ENCODE results near the gene FFAR4.

Gene FFAR4

DNA sequence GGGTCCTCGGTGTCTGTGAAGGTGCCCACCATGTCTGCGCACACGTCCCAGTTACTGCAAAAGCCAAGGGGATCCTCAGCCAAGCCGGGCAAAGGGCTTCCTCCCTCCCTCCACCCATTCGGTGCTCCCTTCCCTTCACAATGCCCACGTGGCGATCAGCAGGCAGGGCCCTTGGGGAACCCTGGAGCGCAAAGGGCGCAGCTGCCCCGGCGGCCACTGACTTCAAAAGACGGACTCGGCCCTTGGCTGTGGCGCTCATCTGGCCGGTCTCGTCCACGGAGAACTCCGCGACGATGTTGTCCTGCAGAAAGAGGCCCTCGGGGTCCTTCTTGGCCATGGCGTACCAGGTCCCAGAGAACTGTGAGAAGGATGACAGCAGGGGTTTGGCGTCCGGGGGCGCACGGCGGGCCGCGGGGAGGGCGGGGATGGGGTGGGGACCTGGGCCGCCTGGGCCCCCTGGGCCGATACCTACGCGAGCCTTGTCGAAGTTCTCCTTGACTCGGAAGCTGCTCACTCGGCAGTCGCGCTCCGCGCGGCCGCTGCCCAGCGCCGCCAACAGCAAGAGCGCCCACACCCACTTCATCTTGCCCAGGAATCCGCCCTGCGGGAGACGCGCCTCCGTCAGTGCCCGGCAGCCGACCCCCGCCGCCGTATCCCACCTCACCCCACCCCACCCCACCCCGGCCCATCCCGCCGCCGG, 34.1 kb downstream of the FFAR4 start:
- DNase-seq (ENCODE audit: low read depth), result no peak

DNA sequence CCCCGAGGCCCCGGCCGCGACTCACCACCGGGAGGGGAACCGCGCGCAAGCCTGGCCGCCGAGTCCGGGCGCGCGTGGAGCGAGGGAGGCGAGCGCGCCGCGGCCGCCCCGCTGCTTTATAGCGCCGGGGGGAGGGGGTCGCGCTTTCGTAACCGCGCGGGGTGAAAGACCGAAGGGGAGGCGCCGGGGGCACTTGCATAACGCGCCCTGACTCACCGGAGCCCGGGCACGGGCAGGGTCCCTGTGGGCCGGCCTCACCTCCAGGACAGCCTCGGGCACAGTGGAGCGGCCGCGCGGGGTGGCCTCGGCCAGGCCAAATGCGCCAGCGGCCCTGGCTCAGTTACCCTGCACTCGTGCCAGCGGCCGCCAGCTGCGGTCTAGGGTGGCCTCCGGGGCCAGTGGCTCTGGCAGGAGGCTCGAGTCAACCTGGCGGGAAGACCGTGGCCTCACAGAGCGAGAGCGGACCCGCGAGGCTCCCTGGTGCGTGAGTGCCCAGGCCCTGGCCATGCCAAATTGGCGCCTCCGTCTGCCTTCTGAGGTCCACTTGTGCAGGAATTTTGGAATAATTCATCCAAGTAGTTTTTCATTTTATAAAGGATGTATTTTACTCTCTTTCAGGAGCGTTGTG, 34.8 kb downstream of the FFAR4 start, which contains the start of gene RBP4:
RBP4 (minus strand) TSS at position 90 of the 628 bp plus-strand sequence. CDS start 207 bp downstream, outside the sequence.
- DNase-seq (ENCODE audit: low read depth), result no peak

DNA sequence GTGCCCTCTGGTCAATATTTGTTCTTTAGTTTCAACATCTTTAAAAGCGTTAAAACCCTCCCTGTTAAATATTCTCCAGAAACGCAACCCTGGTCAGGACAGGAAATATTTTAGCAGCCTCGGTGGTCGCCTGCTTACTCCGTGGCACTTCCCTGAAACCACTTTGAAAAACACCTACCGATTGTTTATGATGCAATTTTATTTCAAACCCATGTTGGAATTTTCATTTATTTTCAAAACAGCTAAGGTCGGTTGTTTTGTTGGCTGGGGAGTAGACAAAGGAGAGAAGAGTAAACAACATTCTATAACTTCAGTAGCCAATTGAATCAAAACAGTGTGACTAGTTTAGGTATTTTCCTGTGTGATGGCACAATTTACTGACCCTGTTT, 35.3 kb downstream of the FFAR4 start:
- DNase-seq (ENCODE audit: low read depth), result no peak

DNA sequence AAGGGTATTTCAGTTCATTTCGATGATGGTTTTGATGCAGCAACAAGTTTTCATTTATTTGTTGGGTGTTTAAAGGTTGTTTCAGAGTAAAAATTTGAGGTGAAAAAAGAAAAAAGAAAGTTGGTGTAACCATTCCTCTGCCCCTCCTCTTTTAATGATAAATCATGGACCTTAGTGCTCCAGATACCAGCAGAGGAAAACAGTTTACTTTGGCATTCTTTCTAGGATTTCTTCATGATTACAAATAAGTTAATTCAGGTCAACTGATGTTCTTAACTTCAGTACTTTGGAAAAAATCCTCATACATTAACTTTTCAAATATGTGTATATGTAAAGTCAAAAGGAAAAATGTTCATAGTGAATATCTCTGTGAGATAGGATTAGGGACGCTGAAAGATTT, 36.6 kb downstream of the FFAR4 start:
- no peak for DNase-seq (ENCODE audit: low read depth)

DNA sequence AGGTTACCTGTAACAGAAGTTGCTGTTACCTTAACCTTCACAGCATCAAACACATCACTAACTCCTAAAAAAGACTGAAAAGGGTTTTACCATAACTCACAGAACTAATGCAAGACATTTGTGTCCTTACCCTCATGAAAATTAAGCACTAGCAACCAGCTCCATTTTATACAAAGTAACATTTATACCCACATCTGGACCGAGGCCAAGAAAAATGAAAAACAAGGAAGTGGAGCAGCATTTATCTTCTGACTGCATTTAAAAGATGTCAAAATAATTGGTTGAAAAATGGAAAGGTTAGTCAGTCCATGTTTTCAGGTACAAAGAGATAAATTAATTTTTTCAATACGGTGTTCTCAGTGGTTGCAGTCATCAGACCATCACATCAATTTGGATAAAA, 37.7 kb downstream of the FFAR4 start:
- DNase-seq (ENCODE audit: low read depth), result no peak

DNA sequence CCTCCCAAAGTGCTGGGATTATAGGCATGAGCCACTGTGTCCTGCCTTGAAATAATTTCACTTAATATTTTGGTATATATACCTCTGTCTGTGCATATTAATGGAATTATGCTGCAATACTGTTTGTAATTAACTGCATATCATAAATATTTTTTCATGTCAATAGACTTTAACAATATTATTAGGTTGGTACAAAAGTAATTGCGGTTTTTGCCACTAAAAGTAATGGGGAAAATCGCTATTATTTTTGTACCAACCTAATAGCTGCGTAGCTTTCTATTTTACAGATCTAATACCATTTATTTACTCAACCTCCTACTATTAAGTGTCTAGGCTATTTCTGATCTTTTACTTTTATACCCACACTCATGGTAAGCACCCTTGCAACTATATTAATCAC, 42.0 kb downstream of the FFAR4 start:
- no peak for DNase-seq (ENCODE audit: low read depth)

DNA sequence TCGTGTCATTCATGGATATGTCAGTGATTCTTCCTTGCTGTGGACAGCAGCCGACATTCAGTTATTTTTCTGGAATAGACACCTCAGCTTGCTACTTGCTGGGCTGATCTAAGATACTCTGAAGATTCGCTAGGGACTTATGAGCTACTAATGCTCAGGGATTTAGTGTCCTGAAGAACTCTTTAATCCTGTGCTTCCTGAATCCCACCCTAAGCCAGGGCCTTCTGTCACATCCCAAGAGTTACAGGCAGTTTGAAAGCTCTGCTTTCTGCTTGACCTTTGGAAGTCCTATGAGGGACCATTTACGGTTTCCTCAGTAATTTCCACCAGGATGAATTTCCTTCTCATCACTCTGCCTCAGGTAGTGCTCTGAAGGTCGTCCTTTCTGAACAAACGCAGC, 45.8 kb downstream of the FFAR4 start, which contains the start of gene PDE6C:
PDE6C (plus strand) TSS at position 227 of the 400 bp plus-strand sequence. CDS start 189 bp downstream, outside the sequence.
- DNase-seq (ENCODE audit: low read depth), result no peak

DNA sequence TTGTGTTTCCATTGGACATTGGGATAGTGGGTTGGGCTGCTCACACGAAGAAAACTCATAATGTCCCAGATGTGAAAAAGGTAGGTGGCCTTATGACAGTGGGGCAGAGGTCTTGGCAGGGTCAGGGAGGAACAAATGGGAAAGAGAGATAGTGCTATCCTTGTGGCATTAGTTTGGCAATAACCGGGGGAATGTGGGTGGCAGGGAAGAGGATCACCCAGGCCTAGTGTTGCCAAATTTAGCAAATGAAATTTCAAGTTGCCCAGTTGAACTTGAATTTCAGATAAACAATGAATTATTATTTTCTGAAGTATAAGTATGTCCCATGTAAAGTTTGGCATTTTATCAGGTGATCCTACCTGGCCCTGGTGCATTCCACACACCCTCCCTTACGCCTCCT, 46.7 kb downstream of the FFAR4 start:
- DNase-seq (ENCODE audit: low read depth), result no peak

DNA sequence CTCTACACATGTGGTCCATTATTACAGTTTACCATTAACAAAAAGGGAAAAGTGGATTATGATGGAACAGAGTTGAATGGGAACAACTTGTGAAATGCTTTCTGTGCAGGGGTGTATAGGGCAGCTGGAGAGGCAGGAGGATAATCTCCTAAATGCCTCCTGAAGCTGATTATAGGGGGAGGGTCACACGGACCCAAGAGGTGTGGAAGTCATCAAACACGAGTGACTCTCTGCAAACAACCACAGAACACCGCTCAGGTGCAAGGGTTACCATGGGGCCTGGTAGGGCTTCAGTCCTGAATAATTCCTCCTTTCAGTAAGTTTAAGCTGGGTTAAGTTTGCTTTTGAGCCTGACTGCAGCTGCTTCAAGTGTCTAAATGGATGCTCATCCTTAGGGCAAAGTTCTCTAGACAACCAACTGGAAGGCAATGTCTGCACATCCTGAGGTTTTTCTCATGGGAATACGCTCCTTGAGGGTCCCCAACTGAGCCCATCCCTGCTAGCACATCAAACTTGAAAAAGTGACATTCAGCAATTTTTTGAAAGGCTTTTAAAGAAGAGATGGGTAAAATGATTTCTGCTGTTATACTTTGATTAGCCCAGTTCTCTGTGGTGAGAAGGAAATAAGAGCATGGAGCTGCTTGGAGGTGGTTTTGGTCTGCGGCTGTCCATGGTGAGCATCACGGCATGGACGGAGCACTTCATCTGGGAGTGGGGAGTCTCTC, 47.8 kb downstream of the FFAR4 start:
- no peak for DNase-seq (ENCODE audit: low read depth)

DNA sequence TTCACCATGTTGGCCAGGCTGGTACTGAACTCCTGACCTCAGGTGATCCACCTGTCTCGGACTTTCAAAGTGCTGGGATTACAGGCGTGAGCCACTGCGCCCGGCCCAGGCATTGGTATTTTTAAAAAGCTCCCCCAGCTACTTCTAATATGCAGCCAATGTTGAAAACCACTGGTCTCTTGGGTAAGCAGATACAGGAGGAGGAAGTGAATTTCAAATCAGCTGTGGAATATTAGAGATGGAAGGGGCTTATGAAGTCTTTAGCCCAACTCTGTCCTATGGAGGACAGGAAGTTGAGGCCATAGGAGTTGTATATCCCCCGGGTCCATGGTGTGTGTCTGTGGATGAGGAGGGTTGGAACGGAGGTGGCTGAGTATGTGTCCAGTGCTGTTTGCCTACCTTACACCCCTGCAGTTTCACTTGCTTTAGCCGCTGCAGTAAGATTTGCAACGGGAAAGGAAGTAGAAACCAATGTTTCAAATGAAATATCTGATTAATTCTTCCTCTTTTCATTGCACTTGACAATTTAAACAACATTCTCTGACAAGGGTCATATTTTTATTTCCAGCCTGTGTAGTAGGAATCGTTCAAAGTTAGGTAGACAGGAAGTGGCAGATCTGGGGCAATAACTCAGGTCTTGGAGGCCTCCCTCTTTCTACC, 49.2 kb downstream of the FFAR4 start:
- DNase-seq (ENCODE audit: low read depth), result no peak

DNA sequence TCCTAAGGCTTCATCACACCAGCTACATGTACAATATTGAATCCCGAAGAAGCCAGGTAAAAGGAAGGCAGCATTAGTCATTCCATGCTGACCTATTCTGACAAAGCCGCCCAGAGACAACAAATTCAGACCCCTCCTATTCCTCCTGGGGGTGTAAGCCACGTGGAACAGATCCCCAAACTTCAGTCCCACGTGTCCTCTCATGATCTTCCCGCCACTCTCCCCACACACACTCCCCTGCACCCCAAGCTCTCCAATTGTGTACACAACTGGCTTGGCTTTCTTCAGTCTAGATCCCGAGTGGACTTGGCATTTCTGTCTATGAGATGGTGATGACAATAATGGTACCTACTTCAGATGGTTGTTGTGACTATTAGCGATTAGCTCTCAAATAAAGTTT, 54.5 kb downstream of the FFAR4 start:
- no peak for DNase-seq (ENCODE audit: low read depth)

DNA sequence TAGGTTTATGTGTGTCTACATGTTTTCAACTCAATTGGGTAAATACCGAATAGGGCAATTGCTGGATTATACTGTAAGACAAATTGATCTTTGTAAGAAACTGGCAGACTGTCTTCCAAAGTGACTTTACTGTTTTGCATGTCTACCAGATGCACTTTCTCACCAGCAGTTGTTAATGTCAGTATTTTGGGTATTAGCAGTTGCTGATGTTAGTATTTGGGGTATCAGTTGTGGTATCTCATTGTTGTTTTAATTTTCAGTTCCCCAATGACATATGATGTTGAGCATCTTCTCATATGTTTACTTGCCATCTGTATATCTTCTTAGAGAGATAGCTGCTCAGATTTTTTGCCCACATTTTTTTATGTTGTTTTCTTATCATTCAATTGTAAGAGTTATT, 56.5 kb downstream of the FFAR4 start:
- DNase-seq (ENCODE audit: low read depth), result no peak

DNA sequence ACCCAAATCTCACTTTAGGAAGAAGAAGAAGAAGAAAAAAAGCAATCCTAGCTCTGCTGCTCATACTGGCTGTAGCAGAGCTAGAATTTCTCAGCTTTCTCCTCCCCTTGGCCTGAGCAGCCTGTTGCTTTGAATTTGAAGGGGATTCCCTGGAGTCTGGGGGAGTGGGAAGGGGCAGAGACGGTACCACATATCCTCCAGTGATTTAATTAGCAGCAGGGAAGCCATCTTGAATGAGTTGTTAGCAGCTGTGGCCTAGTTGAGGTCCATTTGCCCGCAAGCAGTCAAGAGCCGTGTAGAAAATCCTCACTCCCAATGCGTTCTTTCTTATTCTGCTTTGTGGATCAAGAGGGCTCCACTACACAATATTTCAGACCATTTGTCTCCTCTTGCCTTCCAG, 62.4 kb downstream of the FFAR4 start:
- no peak for DNase-seq (ENCODE audit: low read depth)

DNA sequence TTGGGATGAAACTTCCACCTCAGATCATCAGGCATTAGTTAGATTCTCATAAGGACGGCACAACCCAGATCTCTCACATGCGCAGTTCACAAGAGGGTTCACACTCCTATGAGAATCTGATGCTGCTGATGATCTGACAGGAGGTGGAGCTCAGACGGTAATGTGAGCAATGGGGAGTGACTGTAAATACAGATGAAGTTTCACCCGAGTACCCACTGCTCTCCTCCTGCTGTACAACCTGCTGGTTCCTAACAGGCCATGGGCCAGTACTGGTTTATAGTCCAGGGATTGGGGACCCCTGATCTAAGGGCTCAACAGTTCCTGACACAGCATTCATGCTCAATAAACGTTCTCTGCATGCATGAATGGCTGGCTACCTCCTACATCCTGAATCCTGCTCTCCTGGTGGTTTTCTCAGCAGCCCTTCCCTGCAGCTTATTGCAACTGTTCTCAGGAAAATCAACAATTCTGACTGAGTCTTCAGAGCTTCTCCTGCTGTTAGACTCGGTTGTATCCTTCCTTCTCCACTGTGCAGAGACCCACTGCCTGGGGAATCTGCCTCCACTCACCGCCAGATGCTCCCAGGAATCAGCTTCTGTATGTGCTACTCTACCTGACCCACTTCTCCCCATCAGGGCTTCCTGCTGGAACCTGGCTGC, 63.3 kb downstream of the FFAR4 start:
- DNase-seq (ENCODE audit: low read depth), result no peak

DNA sequence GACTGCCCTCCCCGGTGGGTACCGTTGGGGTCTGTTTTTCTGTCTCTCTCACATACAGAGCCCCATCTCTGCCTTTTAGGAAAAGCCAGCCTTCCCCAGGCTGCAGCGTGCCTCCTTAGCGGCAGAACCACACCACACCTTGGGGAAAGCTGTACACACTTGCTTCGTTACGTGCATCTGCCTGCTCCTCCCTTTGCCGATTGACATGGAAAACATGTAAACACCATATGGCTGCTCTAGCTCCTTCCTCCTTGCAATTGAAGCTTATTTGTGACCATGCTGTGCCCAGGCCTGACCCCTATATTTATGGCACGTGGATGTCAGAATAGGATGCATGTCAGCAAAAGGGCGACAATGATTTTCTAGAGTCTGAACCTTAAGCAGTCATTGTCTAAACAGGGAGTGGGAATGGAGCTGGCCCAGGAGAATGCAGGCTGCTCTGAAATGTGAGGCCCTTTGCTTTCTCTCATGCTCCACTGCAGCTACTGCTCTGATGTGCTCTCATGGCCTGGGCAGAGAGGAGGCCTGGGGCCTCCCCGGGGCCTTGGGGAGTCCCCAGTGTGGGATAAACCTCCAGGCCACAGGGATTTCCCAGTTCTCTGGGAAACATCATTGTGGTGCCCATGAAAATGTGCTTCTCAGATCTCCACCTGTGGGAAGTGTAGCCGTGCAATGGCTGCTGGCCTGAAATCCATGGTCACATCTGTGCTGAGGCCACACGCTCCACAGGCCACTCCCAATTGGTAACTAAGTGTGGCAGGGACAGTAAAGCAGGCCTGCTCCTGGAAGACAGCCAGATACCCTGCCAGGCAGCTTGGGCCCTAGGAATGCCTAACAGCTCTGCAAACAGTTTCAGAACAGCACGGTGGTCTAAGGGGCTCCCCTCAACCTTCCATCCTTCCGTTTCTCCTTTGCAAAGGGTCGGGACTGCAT, 64.4 kb downstream of the FFAR4 start:
- no peak for DNase-seq (ENCODE audit: low read depth)

Measured in HS-5 (cell line).